GM12875 (cell line): ENCODE data around the gene SYS1.

Experiments
- H3K4me3 ChIP-seq: one replicate; pipeline ENCODE4 v1.5.1; 2011; ENCODE audit warnings: low read depth, low read length, control low read depth
- CTCF ChIP-seq: IDR thresholded peaks from 2 replicates; pipeline ENCODE4 v1.5.1; 2011; ENCODE audit warnings: low read depth, mild to moderate bottlenecking, control low read depth, inconsistent platforms, low read length, moderate library complexity, borderline replicate concordance; ENCODE audit not compliant: insufficient read depth

The SYS1 gene

GRCh38 chr20:45409521-45410272, 46.7 kb downstream of the SYS1 start:
- H3K4me3 ChIP-seq = no peak overlapping the region
- no peak for TF ChIP-seq CTCF

- no peak overlapping the region for H3K4me3 ChIP-seq
- no peak for TF ChIP-seq CTCF
Observed at GRCh38 chr20:45410887-45411286, 47.9 kb downstream of the SYS1 start.

GRCh38 chr20:45412653-45413052, 49.7 kb downstream of the SYS1 start:
- TF ChIP-seq CTCF = no peak
- no peak overlapping the region for H3K4me3 ChIP-seq

- TF ChIP-seq CTCF = no peak
- no peak overlapping the region for H3K4me3 ChIP-seq
Observed at GRCh38 chr20:45413479-45413878, 50.5 kb downstream of the SYS1 start.

GRCh38 chr20:45415822-45416637, 53.1 kb downstream of the SYS1 start, which contains the start of gene PIGT:
Gene PIGT (plus strand): TSS chr20:45416141. CDS start chr20:45416157, 16 bp downstream.
- no peak for TF ChIP-seq CTCF
- peak within 1 kb of the TSS; percentile 56 for H3K4me3 ChIP-seq

- no peak for TF ChIP-seq CTCF
- peak overlapping the region; percentile 56 for H3K4me3 ChIP-seq
Observed at GRCh38 chr20:45416917-45417316, 54.0 kb downstream of the SYS1 start.
